Spleen (tissue), 7 donors: ENCODE measurements around the gene DENND1A.

Source experiments
- POLR2A ChIP-seq, 3 donors: fragments of 450-650 bp; IDR thresholded peaks; one replicate each; pipeline ENCODE4 v1.5.1; 2017; ENCODE audit warnings: antibody characterized with exemption in 3 of 3, mild to moderate bottlenecking in 1 of 3
- POLR2AphosphoS5 ChIP-seq, 3 donors: sonication (generic); formaldehyde crosslinking; IDR thresholded peaks; one replicate each; pipeline ENCODE4 v1.5.1; 2017; ENCODE audit warnings: antibody characterized with exemption in 3 of 3
- TF ChIP-seq, protein P1 (sequence below), 11 experiments: fragments of 200-600 bp in 7 of 11; fragments of 450-650 bp in 4 of 11; sonication (generic) in 4 of 11; IDR thresholded peaks in 8 of 11; conservative IDR thresholded peaks in 3 of 11; 1 replicate in 7 of 11; 2 replicates in 4 of 11; pipeline versions ENCODE4 v1.4.0 to v1.8.0; 2016 to 2021; ENCODE audit warnings: antibody characterized with exemption in 11 of 11, inconsistent platforms in 4 of 11, mild to moderate bottlenecking in 1 of 11
- donor health status: DM: no; HTN: no; CAD: no; lungs with moderate emphysema.
- donor health status: DM: no; HTN: no; CAD: no.
- donor health status: DM: no; HTN: no; CAD: no.

DNA sequence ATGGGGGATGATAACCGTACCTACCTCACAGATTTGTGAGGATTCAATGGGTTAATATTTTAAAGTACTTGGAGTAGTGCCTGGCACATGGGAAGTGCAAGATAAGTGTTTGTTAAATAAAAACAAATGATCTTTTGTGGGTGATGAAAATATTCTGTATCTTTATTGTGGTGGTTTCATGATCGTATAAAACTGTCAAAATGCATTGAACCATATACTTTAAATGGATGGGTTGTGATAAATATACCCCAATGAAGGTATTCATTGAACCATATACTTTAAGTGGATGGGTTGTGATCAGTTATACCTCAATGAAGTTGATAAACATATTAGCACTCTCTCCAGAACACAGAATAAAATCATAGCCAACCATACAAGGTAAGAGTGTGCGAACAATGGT lies 339.4 kb downstream of the DENND1A start:
- TF ChIP-seq, protein P1, sequence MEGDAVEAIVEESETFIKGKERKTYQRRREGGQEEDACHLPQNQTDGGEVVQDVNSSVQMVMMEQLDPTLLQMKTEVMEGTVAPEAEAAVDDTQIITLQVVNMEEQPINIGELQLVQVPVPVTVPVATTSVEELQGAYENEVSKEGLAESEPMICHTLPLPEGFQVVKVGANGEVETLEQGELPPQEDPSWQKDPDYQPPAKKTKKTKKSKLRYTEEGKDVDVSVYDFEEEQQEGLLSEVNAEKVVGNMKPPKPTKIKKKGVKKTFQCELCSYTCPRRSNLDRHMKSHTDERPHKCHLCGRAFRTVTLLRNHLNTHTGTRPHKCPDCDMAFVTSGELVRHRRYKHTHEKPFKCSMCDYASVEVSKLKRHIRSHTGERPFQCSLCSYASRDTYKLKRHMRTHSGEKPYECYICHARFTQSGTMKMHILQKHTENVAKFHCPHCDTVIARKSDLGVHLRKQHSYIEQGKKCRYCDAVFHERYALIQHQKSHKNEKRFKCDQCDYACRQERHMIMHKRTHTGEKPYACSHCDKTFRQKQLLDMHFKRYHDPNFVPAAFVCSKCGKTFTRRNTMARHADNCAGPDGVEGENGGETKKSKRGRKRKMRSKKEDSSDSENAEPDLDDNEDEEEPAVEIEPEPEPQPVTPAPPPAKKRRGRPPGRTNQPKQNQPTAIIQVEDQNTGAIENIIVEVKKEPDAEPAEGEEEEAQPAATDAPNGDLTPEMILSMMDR (IDR thresholded peaks at IDR 0.05 in 8 of 11, conservative IDR thresholded peaks at IDR 0.05 in 3 of 11) = no peak
- no peak for TF ChIP-seq POLR2A (IDR thresholded peaks at IDR 0.05)
- TF ChIP-seq POLR2AphosphoS5 (IDR thresholded peaks at IDR 0.05) = no peak
